Cardiac muscle cell (in vitro differentiated cells and primary cell): ENCODE results near the gene CLEC9A. TPM values are rescaled to one million over a fixed set of nuclear protein-coding genes. Genes with fewer than 3 reads are reported as not detected.

Experiments
- DNase-seq, 2 donors: peaks; one replicate each; pipeline versions ENCODE4 v3.0.0 to v3.0.0-alpha.2; 2010 to 2017; ENCODE audit warnings: low read depth in 1 of 2, low spot score in 1 of 2
- H3K27ac ChIP-seq: fragments of 200-600 bp; sonication (generic); 2 replicates; pipeline ENCODE4 v1.5.1; 2016
- H3K27me3 ChIP-seq: fragments of 200-600 bp; sonication (generic); 2 replicates; pipeline ENCODE4 v1.6.0; 2016; ENCODE audit warnings: control low read depth
- H3K36me3 ChIP-seq: fragments of 200-600 bp; sonication (generic); 2 replicates; pipeline ENCODE4 v1.5.1; 2016; ENCODE audit warnings: control low read depth
- H3K4me1 ChIP-seq: fragments of 200-600 bp; sonication (generic); 2 replicates; pipeline ENCODE4 v1.8.1; 2017; ENCODE audit warnings: low read depth, mild to moderate bottlenecking, mixed run types
- H3K4me3 ChIP-seq: fragments of 200-600 bp; sonication (generic); 2 replicates; pipeline ENCODE4 v1.5.1; 2016; ENCODE audit warnings: mild to moderate bottlenecking
- H3K9me3 ChIP-seq: fragments of 200-600 bp; sonication (generic); 2 replicates; pipeline ENCODE4 v1.5.1; 2017; ENCODE audit warnings: low read depth, mild to moderate bottlenecking, control low read depth
- polyA plus RNA-seq: library from polyadenylated mRNA; unstranded; fragments of >200 nt; fragmentation: Nextera tagmentation; extraction: Ambion mirVana; gene quantifications from 2 replicates; pipeline ENCODE4 v1.2.1, GENCODE V29; 2016
- total RNA-seq: library from RNA; depleted of rRNA; stranded (reverse); fragments of >200 nt; gene quantifications from 2 replicates; pipeline ENCODE4 v1.2.3, GENCODE V29; 2016
- TF ChIP-seq, protein P1 (sequence below): IDR thresholded peaks from 2 replicates; pipeline ENCODE4 v1.5.1; 2012; ENCODE audit warnings: low read depth, mild to moderate bottlenecking, low read length

The CLEC9A gene
- total and polyA plus RNA-seq, 2 experiments from 2014 or later, result not detected

DNA sequence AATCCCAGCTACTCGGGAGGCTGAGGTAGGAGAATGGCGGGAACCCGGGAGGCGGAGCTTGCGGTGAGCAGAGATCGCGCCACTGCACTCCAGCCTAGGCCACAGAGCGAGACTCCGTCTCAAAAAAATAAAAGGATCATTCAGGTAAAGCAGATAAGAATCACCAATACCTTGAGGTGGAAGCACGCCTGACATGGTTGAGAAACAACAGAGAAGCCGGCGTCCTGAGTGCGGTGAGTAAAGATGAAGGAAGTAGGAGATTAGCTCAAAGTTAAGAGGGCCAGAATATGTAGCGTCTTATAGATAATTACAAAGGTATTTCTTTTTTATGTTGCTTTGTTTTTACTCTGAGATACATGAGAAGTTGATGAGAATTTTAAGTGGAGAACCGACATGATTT, 84.8 kb downstream of the CLEC9A start:
- no peak overlapping the region for H3K4me3 ChIP-seq
- H3K36me3 ChIP-seq, result no peaks in the 10 kb centered on the region
- no peak for DNase-seq
- no peak overlapping the region for H3K27ac ChIP-seq
- TF ChIP-seq, protein P1, sequence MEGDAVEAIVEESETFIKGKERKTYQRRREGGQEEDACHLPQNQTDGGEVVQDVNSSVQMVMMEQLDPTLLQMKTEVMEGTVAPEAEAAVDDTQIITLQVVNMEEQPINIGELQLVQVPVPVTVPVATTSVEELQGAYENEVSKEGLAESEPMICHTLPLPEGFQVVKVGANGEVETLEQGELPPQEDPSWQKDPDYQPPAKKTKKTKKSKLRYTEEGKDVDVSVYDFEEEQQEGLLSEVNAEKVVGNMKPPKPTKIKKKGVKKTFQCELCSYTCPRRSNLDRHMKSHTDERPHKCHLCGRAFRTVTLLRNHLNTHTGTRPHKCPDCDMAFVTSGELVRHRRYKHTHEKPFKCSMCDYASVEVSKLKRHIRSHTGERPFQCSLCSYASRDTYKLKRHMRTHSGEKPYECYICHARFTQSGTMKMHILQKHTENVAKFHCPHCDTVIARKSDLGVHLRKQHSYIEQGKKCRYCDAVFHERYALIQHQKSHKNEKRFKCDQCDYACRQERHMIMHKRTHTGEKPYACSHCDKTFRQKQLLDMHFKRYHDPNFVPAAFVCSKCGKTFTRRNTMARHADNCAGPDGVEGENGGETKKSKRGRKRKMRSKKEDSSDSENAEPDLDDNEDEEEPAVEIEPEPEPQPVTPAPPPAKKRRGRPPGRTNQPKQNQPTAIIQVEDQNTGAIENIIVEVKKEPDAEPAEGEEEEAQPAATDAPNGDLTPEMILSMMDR, result no peak
- H3K9me3 ChIP-seq, result no peaks in the 10 kb centered on the region
- H3K4me1 ChIP-seq, result no peaks in the 10 kb centered on the region
- peaks cover 14% of the 10 kb centered on the region for H3K27me3 ChIP-seq

Other genes with a start within 250 kb of the CLEC9A start
- not detected in 2 replicates for gene KLRF1, start 203.2 kb upstream of the CLEC9A start, total RNA-seq
- gene KLRF1, start 203.2 kb upstream of the CLEC9A start, polyA plus RNA-seq, result not detected in 2 replicates
- gene CLEC2B, start 161.3 kb upstream of the CLEC9A start, total RNA-seq, result not detected in 2 replicates
- gene CLEC2B, start 161.3 kb upstream of the CLEC9A start, polyA plus RNA-seq, result 0.31 TPM in 1 of 2 replicates, not detected in the other
- gene KLRF2, start 149.2 kb upstream of the CLEC9A start, total RNA-seq, result not detected in 2 replicates
- gene KLRF2, start 149.2 kb upstream of the CLEC9A start, polyA plus RNA-seq, result not detected in 2 replicates
- not detected in 2 replicates for gene CLEC2A, start 98.3 kb upstream of the CLEC9A start, total RNA-seq
- not detected in 2 replicates for gene CLEC2A, start 98.3 kb upstream of the CLEC9A start, polyA plus RNA-seq
- gene CLEC12A, start 59.3 kb upstream of the CLEC9A start, total RNA-seq, result not detected in 2 replicates
- gene CLEC12A, start 59.3 kb upstream of the CLEC9A start, polyA plus RNA-seq, result not detected in 2 replicates
- 0.95 and 1.2 TPM in 2 replicates for gene CLEC1B, start 31.6 kb upstream of the CLEC9A start, total RNA-seq
- not detected in 2 replicates for gene CLEC1B, start 31.6 kb upstream of the CLEC9A start, polyA plus RNA-seq
- not detected in 2 replicates for gene CLEC12B, start 20.1 kb upstream of the CLEC9A start, total RNA-seq
- not detected in 2 replicates for gene CLEC12B, start 20.1 kb upstream of the CLEC9A start, polyA plus RNA-seq
- not detected in 2 replicates for gene CLEC1A, start 68.3 kb downstream of the CLEC9A start, total RNA-seq
- gene CLEC1A, start 68.3 kb downstream of the CLEC9A start, polyA plus RNA-seq, result not detected in 2 replicates
- gene CLEC7A, start 99.5 kb downstream of the CLEC9A start, total RNA-seq, result not detected in 2 replicates
- gene CLEC7A, start 99.5 kb downstream of the CLEC9A start, polyA plus RNA-seq, result not detected in 2 replicates
- gene OLR1, start 141.4 kb downstream of the CLEC9A start, total RNA-seq, result 0.11 TPM in 1 of 2 replicates, not detected in the other
- 0.28 TPM in 1 of 2 replicates, not detected in the other for gene OLR1, start 141.4 kb downstream of the CLEC9A start, polyA plus RNA-seq
- gene TMEM52B, start 148.3 kb downstream of the CLEC9A start, total RNA-seq, result not detected in 2 replicates
- gene TMEM52B, start 148.3 kb downstream of the CLEC9A start, polyA plus RNA-seq, result not detected in 2 replicates
- gene GABARAPL1, start 182.2 kb downstream of the CLEC9A start, total RNA-seq, result 59.0 and 62.1 TPM in 2 replicates
- 71.6 and 82.9 TPM in 2 replicates for gene GABARAPL1, start 182.2 kb downstream of the CLEC9A start, polyA plus RNA-seq